NCI-H1694 (cell line): ENCODE measurements around the gene F8.

Experiments
- DNase-seq: peaks from one replicate; lab custom pipeline; 2025; lab: John Stamatoyannopoulos, UW

F8 gene

GRCh38 chrX:155022585-155022984 is at the start of gene F8:
Gene F8 (minus strand): TSS chrX:155022723. CDS start chrX:155022552, 171 bp downstream.
- no peak for DNase-seq

- DNase-seq, result no peak
These were observed 49.3 kb upstream of the F8 start for GRCh38 chrX:155071694-155072280.

- DNase-seq, result peak; percentile 40
These were observed 48.6 kb upstream of the F8 start, which contains the start of the genes BRCC3, CMC4 and MTCP1 for GRCh38 chrX:155070975-155071693. Gene BRCC3 (plus strand): TSS chrX:155071508. CDS start chrX:155071528, 20 bp downstream. Gene CMC4 (minus strand): TSS chrX:155071136. CDS start chrX:155064023, 7,113 bp downstream. Gene MTCP1 (minus strand): TSS chrX:155071136. CDS start chrX:155066010, 5,126 bp downstream.

DNA sequence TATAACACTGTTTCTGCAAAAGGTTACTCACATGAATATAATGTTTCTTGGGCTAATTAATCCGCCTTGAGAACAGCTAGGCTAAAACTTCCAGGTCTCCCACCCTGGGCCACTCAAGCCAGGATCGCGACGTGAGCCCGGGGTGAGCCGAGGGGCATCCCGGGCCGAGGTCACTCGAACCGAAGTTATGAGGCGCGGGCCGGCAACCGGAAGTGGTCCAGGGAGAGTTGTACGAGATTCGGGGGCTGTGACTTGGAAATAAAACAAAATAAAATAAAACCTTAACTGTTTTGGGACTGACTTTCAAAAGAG is 48.1 kb upstream of the F8 start:
- DNase-seq, result no peak

DNA sequence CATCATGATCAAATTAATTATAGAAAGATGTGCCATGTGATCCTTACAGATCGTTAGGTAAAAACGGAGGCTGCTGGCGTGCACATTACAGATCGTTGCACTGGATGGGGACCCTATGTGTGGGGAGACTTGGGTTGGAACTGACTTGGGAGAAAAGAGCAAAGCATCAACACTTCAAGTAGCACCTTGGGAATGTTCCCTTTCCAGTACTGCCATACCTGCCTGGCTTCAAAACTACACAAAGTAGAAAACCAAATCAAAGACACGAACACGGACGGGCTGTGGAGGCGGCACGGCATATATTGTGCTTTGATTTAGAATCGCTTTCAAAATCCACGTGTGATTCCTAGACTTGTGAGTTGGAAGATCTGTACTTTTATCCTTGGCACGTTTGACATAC is 47.5 kb upstream of the F8 start:
- DNase-seq, result no peak

- no peak for DNase-seq
These were observed 46.9 kb upstream of the F8 start for GRCh38 chrX:155069414-155069813.

DNA sequence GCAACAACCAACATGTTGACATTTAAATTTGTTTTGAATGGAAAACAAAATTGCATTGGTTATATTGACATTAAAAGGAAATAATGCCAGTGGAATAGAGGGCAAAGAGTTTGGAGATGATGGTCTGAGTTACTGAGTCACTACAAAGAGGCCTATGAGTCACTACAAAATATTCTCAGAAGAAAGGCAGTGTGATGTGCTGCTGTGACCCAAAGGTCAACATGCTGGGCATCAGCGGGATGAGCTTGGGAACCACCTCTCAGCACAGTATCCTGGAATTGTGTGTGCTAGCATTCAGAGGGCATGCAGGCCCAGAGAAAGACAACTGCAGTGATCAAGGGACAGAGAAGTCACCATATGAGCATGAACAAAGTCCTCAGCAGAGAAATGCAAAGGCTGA is 45.6 kb upstream of the F8 start:
- no peak for DNase-seq

- DNase-seq, result no peak
These were observed 42.7 kb upstream of the F8 start for GRCh38 chrX:155065035-155065734.

- DNase-seq, result no peak
These were observed 39.2 kb upstream of the F8 start for GRCh38 chrX:155061760-155062159.

DNA sequence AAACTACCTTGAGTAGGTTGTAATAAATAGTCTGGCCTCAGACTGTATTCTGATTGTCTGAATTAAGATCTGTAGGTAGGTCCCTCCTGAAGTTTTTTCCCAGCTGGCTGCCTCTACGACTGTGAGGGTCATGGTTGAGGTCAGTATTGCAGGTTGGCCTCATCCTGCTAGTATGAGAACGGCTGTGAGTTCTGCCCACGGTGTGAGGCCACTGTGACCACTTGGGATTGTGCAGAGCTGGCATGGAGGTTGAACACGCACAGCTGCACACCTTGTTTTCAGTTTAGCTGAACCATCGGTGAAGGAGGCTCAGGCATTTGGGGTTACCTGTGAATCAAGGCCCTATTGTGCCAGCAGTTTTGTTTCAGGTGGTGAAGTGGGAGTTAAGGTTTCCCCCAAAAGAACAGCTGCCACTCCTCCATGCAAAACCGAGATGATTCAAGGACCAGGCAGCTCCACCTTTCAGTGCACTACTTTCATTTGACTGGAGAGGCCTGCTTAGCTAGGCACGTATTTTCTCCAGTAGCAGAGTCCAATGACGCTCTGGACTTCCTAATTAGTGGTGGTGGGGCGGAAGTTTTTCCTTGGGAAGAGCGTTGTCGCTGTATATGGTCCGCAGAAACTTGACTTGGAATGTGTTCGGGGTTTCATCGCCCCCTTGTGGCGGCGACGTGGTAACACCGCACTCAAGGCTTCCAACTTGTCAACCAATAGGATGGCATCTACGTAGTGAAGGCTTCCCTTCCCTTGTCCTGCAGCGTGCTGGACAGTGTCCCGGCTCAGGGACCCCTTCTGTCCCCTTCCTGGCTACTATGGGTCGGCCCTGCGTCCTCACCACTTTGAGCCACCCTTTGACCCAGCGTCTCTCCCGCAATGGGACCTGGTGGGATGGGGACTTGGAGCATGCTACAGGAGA is 34.6 kb upstream of the F8 start:
- DNase-seq, result peak; percentile 37

DNA sequence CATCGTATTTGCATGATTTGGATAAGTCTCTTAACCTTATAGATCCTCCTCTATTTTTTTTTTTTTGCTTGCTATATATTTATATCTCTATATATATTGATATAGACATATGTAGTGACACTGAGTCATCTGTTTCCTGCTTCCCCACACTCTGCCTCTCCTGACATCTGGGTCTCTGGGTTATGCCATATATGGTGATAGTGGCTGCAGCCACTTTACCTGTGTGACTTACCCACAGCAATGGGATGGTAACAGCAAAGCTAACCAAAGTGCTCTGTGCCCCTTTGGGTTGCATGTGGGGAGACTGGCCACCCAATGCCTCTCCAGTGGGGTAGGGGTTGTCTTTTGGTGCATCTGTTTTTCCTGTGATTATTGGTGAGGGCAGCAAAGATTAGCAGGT is 33.9 kb upstream of the F8 start:
- DNase-seq, result no peak

DNA sequence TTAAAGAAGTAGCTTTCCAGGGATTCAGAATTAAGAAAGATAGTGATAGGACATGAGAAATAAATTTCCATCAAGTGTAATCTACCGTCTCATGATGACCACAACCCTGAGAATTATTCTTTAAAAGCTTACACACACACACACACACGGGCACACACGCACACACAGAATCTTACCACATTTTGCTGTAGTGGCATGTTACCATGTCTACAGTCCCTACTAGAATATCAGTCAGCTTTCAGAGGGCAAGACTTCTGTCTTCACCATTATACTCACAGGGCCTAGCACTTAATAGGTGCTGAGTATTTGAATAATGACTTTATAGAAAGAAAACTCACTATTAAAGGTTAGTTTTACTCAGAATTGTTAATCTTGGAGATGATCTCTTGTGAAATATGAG is 33.0 kb upstream of the F8 start:
- DNase-seq, result no peak

GRCh38 chrX:155054255-155054654 is 31.7 kb upstream of the F8 start:
- no peak for DNase-seq

- no peak for DNase-seq
These were observed 31.1 kb upstream of the F8 start for GRCh38 chrX:155053656-155054055.

DNA sequence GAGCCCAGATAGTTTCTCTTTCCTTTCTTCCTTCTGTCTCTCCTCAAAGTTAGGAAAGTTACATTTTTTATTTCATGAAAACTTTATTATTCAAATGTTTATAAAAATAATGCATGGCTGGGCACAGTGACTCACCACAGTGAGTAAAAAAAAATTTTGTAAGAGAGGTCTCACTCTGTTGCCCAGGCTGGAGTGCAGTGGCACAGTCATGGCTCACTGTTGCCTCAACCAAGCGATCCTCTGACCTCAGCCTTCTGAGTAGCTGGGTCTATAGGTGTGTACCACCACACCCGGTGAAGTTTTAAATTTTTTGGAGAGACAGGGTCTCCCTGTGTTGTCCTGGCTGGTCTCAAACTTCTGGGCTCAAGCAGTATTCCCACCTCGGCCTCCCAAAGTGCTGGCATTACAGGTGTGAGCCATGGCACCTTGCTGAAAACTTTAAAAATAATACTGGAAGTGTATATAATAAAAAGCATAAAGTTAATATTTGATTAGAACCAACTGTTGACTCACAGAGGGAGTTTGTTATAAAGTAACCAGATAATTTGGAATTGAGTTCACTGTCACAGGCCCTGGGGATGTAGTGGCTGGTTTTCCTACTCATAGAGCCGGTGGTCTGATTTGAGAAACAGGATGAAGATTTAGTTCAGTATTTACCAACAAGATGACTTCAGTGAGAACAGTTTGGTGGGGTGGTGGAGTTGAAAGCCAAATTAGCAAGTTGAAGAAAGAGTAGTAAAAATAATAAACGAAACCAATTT is 30.4 kb upstream of the F8 start:
- DNase-seq, result no peak

DNA sequence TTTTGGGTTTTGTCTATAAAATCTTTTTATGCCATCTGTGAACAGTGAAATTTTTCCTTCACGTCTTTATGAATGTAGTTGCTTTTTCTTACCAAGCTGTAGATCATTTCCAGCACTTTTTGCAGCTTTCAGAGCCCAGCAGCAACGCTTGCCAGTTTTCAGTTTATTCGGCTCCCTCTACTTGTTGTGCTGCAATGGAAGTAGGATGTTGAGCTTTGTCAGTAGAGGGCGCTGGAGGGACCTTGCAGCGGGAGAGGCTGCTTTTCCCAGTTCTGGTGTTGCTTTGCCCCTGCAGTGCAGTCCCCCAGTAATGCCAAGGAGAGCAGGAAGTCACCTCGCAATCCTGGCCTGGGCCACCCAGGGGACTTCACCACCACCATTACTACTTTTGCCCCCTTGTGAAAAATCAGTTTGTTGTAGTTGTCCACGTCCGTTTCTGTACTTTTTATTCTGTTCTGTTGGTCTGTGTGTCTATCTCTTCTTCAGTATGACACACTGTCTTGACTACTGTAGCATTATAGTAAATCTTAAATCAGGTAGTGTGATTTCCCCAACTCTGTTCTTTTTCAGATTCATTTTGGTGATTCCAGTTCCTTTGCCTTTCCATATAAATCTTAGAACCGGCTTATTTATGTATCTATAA is 26.6 kb upstream of the F8 start:
- DNase-seq, result peak; percentile 56

GRCh38 chrX:155046811-155047528 is 24.4 kb upstream of the F8 start:
- DNase-seq, result no peak

DNA sequence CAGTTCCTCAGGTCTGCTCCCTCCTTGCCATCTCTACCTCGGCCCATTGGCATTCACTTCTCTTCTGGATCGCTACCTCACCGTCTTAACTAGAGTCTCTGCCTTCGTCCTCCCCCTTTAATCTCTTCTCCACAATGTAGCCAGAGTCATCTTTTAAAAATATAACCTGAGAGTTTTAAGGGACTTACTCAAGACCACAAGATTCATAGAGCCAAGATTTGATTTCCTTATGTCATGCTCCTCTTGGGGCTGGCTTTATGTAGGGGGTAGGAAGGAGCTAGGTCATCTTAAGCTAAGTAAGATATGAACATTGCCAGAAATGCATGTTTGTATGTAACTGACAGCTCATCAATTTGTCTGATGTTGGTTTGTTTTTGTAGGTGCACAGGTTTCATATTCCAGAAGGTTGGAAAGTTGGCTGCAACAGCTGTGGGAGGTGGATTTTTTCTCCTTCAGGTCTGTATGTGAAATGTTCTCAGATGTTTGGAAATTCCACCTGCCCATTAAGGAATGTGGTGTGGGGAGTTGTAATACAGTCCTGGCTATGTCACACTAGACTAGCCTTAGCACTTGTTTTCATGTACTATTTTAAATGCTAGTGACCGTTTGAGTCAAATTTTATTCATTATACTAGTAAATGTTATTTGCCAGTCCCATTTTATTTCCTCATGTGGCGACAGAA is 23.7 kb upstream of the F8 start:
- no peak for DNase-seq

DNA sequence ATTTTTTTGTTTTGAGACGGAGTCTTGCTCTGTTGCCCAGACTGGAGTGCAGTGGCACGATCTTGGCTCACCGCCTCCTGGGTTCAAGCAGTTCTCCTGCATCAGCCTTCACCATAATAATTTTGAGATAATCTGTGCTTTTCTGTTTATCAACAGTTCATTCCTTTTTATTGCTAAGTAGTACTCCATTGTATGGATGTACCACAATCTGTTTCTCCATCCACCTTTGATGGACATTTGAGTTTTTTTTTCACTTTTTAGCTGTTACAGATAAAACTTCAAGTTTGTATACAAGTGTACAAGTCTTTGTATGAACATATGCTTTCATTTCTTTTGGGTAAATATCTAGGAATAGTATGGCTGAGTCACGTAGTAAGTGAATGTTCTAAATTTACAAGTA is 13.2 kb upstream of the F8 start:
- DNase-seq, result no peak

GRCh38 chrX:155031657-155032056 is 9.1 kb upstream of the F8 start:
- DNase-seq, result no peak
